Naive thymus-derived CD4-positive, alpha-beta T cell (primary cell): ENCODE results near the gene IQCN. TPM values are rescaled to one million over a fixed set of nuclear protein-coding genes. Genes with fewer than 3 reads are reported as not detected.

Experiments
- ATAC-seq: fragments of 150-1000 bp; cut with Tn5 transposase; 2 replicates; pipeline ENCODE4 v1.10.0; 2021; ENCODE audit warnings: mild to moderate bottlenecking, moderate library complexity
- CTCF ChIA-PET: fragments of 350-600 bp; sonication (Branson Sonifier 250); formaldehyde crosslinking; loops from one replicate; lab custom pipeline; 2021; ENCODE audit warnings: antibody characterized with exemption; lab: Charles Lee
- POLR2A ChIA-PET: fragments of 350-600 bp; sonication (Branson Sonifier 250); formaldehyde crosslinking; loops from one replicate; lab custom pipeline; 2021; ENCODE audit warnings: antibody characterized with exemption, inconsistent platforms; lab: Charles Lee
- DNase-seq, 9 donors: peaks; one replicate each; pipeline versions ENCODE4 v3.0.0 to v3.0.0-alpha.2; 2020 to 2022; ENCODE audit warnings: mixed read lengths in 1 of 9
- H3K27ac ChIP-seq: one replicate; pipeline ENCODE4 v1.7.0; 2013; ENCODE audit warnings: mild to moderate bottlenecking, low read depth, low read length, moderate library complexity
- H3K27me3 ChIP-seq, 2 donors: one replicate each; pipeline ENCODE4 v1.7.0; 2013; ENCODE audit warnings: low read length in 2 of 2, mild to moderate bottlenecking in 2 of 2, moderate library complexity in 2 of 2; ENCODE audit not compliant: control insufficient read depth in 2 of 2, insufficient read depth in 2 of 2
- H3K36me3 ChIP-seq, 3 experiments: 1 replicate in 2 of 3; 2 replicates in 1 of 3; pipeline ENCODE4 v1.7.0; 2013; ENCODE audit warnings: low read length in 3 of 3, mild to moderate bottlenecking in 3 of 3, moderate library complexity in 1 of 3; ENCODE audit not compliant: insufficient read depth in 3 of 3, control insufficient read depth in 2 of 3
- H3K4me1 ChIP-seq, 2 donors: one replicate each; pipeline ENCODE4 v1.7.0; 2013; ENCODE audit warnings: low read length in 2 of 2, mild to moderate bottlenecking in 2 of 2, moderate library complexity in 1 of 2; ENCODE audit not compliant: control insufficient read depth in 2 of 2, insufficient read depth in 2 of 2
- H3K4me3 ChIP-seq: 2 replicates; pipeline ENCODE4 v1.7.0; 2013; ENCODE audit warnings: mild to moderate bottlenecking, low read length
- H3K9me3 ChIP-seq, 3 experiments: 1 replicate in 2 of 3; 2 replicates in 1 of 3; pipeline ENCODE4 v1.7.0; 2013; ENCODE audit warnings: low read length in 3 of 3; ENCODE audit not compliant: control insufficient read depth in 2 of 3
- H3K27ac Mint-ChIP-seq, 9 donors: one replicate each; pipeline ENCODE4 v1.8.0; 2020 to 2022; ENCODE audit warnings: mixed read lengths in 9 of 9, mild to moderate bottlenecking in 8 of 9, moderate library complexity in 5 of 9, inconsistent platforms in 2 of 9
- H3K27me3 Mint-ChIP-seq, 5 donors: one replicate each; pipeline ENCODE4 v1.8.0; 2021 to 2022; ENCODE audit warnings: mixed read lengths in 5 of 5, mild to moderate bottlenecking in 1 of 5
- H3K36me3 Mint-ChIP-seq, 5 donors: one replicate each; pipeline ENCODE4 v1.8.0; 2020 to 2022; ENCODE audit warnings: mixed read lengths in 5 of 5, mild to moderate bottlenecking in 3 of 5, inconsistent platforms in 1 of 5
- H3K4me1 Mint-ChIP-seq, 7 donors: one replicate each; pipeline ENCODE4 v1.8.0; 2020 to 2022; ENCODE audit warnings: mixed read lengths in 7 of 7, mild to moderate bottlenecking in 3 of 7, inconsistent platforms in 1 of 7
- H3K4me3 Mint-ChIP-seq, 10 donors: one replicate each; pipeline ENCODE4 v1.8.0; 2020 to 2022; ENCODE audit warnings: mild to moderate bottlenecking in 10 of 10, mixed read lengths in 10 of 10, moderate library complexity in 6 of 10, inconsistent platforms in 2 of 10
- H3K9me3 Mint-ChIP-seq, 11 donors: one replicate each; pipeline ENCODE4 v1.8.0; 2020 to 2022; ENCODE audit warnings: mixed read lengths in 11 of 11, mild to moderate bottlenecking in 4 of 11, inconsistent platforms in 1 of 11, moderate library complexity in 1 of 11
- intact Hi-C, 2 donors: fragments of 100-400 bp; cut with micrococcal nuclease; formaldehyde crosslinking; loops; one replicate each; pipeline ENCODE4 v1.15.1; 2023
- polyA plus RNA-seq, 2 donors: library from polyadenylated mRNA; unstranded; fragments of 300-500 nt; fragmentation: Illumina TruSeq; gene quantifications; one replicate each; pipeline ENCODE4 v1.2.3, GENCODE V29; 2021
- total RNA-seq, 6 experiments: library from RNA in 5 of 6; stranded (reverse) in 5 of 6; gene quantifications; 1 replicate in 5 of 6; 2 replicates in 1 of 6; pipeline ENCODE4 v1.2.3 and lab custom pipeline; 2021 to 2026

Gene IQCN
- total and polyA plus RNA-seq, 7 experiments from 2014 or later, result 0.19 to 28.3 (median 6.5) TPM

DNA sequence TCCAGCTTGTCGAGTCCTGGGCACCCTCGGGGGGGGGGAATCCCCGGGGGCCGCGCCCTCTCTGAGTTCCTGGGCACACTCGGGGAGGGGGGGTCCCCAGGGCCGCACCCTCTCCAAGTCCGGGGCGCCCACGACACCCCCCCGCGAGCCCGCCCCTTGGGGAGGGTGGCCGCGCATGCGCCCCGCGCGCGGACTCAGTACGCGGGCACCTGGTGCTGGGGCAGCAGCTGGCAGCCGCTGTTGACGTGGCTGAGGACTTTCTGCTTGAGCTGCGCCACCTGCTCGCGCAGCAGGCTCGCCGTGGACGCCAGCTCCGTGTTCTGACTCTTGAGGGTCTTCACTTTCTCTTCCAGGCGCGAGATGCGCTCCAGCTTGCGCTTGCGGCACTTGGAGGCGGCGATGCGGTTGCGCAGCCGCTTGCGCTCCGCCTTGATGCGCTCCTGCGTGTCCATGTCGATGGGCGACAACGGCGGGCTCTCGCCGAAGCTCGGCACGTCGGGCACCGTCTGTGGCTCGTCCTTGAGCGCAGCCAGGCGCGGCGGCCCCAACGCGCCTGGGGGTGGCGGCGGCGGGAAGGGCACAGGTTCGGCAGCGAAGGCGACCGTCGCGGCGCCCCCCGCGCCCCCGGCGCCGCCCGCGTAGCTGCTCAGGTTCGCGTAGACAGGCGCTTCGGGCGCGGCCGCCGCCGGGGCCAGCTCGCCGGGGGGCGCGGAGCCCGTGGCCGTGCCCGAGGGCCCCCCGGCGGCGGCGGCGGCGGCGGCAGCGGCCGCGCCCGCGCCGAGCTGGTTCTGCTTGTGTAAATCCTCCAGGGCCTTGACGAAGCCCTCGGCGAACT, 6.2 kb upstream of the IQCN start:
- H3K9me3 ChIP-seq, result no peaks in the 10 kb centered on the region
- DNase-seq (peak; percentile 74 to 90 (median 85)), ATAC-seq (peak; percentile 2)
- peaks cover 0 to 35% (median 4%) of the 10 kb centered on the region in 3 experiments for H3K36me3 ChIP-seq
- Mint-ChIP-seq H3K27me3 (peaks cover 0 to 9% (median 0%) of the 10 kb centered on the region in 5 donors), H3K9me3 (peaks cover 0 to 37% (median 0%) of the 10 kb centered on the region in 11 donors), H3K36me3 (peaks cover 0 to 30% (median 8%) of the 10 kb centered on the region in 5 donors), H3K27ac (peak overlapping the region; percentile 96 to 99 (median 98)), H3K4me1 (peaks cover 26 to 52% (median 46%) of the 10 kb centered on the region in 7 donors), H3K4me3 (peak overlapping the region; percentile 91 to 99 (median 95))
- peak overlapping the region; percentile 91 for H3K4me3 ChIP-seq
- H3K27me3 ChIP-seq, result no peaks in the 10 kb centered on the region
- ChIA-PET CTCF (interaction anchor here (0.6 to 7.8 kb wide), 17 partner anchors 13 to 129 kb away, joined by 3 to 266 read pairs (median 7); partner anchors contain the start of genes LSM4 and PGPEP1), POLR2A (interaction anchor here (0.6 to 10.5 kb wide), 36 partner anchors 11 to 1588 kb away, joined by 3 to 757 read pairs (median 6); partner anchors contain the start of genes ARRDC2, IFI30, LSM4 and MPV17L2)
- peak overlapping the region; percentile 100 for H3K27ac ChIP-seq
- intact Hi-C loops, result loop anchor here (1.0 to 2.0 kb wide), 5 partner anchors 10 to 128 kb away; no protein-coding TSS in a partner anchor
- H3K4me1 ChIP-seq, result peaks cover 28 to 50% of the 10 kb centered on the region in 2 donors

DNA sequence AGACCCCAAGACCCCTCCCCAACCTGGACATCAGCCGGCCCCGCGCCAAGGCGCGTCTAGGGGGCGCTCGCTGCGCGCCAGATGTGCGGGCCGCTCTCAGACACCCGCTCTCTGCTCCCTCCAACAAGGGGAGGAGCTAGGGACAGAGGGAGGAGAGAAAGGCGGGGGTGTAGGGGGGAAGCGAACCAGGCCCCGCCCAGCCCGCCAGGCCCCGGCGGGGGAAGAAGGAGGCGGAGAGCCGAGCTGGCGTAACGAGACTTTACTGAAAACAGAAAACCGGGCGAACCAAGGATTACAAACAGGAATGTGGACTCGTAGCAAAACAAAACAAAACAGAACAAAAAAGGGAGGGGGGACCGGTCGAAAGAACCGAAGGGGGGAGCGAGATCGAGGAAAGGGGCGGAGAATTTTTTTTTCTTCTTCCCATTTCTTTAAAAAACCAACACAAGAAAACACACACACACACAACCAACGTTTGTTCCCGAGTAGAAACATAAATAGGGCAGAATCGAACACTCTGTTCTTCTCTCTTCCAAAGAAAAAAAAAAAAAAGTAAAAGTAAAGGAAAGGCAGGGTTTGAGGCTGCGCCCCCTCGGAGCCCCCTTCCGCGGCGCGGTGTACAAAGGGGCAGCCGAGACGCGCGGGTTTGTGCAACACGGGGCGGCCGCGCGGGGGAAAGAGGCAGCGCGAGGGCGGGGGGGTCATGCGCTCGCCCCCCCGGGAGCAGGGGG, 5.4 kb upstream of the IQCN start:
- Mint-ChIP-seq H3K27me3 (peaks cover 0 to 9% (median 0%) of the 10 kb centered on the region in 5 donors), H3K36me3 (peaks cover 0 to 26% (median 8%) of the 10 kb centered on the region in 5 donors), H3K4me3 (peak overlapping the region; percentile 91 to 99 (median 95)), H3K9me3 (peaks cover 0 to 44% (median 0%) of the 10 kb centered on the region in 11 donors), H3K4me1 (peaks cover 21 to 52% (median 46%) of the 10 kb centered on the region in 7 donors), H3K27ac (peak overlapping the region; percentile 96 to 99 (median 98))
- ATAC-seq (peak; percentile 31), DNase-seq (peak; percentile 80 to 98 (median 95))
- Histone ChIP-seq H3K4me1 (peaks cover 26 to 50% of the 10 kb centered on the region in 2 donors), H3K4me3 (peak overlapping the region; percentile 91), H3K36me3 (peaks cover 0 to 36% (median 7%) of the 10 kb centered on the region in 3 experiments), H3K27ac (peak overlapping the region; percentile 100), H3K9me3 (no peaks in the 10 kb centered on the region), H3K27me3 (no peaks in the 10 kb centered on the region)
- POLR2A ChIA-PET, result interaction anchor here (0.5 to 10.5 kb wide), 33 partner anchors 10 to 1588 kb away, joined by 3 to 757 read pairs (median 5); partner anchors contain the start of genes ARRDC2, IFI30, LSM4 and MPV17L2
- intact Hi-C loops, result loop anchor here (1.0 to 5.0 kb wide), 7 partner anchors 15 to 133 kb away; partner anchors contain the start of genes LSM4 (in 2 of the 2) and RAB3A (in 1 of the 2)
- CTCF ChIA-PET, result interaction anchor here (0.6 to 7.8 kb wide), 27 partner anchors 9 to 183 kb away, joined by 3 to 266 read pairs (median 5); partner anchors contain the start of genes LSM4 and PGPEP1

DNA sequence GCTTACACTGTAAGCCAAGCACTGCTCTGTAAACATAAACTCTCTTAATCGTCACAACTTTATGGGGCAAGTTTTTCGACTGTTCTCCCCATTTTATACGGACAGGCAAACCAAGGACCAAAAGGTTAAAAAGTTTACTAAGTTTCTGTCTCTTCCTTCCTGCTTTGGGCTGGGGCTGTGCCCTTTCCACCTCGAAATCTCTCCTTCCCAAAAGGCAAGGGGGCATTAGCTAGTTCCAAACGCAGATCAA, 4.9 kb upstream of the IQCN start:
- Histone ChIP-seq H3K27ac (peak overlapping the region; percentile 100), H3K4me3 (peak overlapping the region; percentile 91), H3K36me3 (peaks cover 0 to 36% (median 8%) of the 10 kb centered on the region in 3 experiments), H3K27me3 (no peaks in the 10 kb centered on the region), H3K4me1 (peaks cover 24 to 51% of the 10 kb centered on the region in 2 donors), H3K9me3 (no peaks in the 10 kb centered on the region)
- Mint-ChIP-seq H3K27me3 (peaks cover 0 to 9% (median 0%) of the 10 kb centered on the region in 5 donors), H3K4me3 (peak overlapping the region; percentile 91 to 99 (median 95)), H3K9me3 (peaks cover 0 to 49% (median 0%) of the 10 kb centered on the region in 11 donors), H3K27ac (peak overlapping the region; percentile 96 to 99 (median 98)), H3K36me3 (peaks cover 0 to 29% (median 8%) of the 10 kb centered on the region in 5 donors), H3K4me1 (peaks cover 23 to 52% (median 47%) of the 10 kb centered on the region in 7 donors)
- ATAC-seq (no peak), DNase-seq (no peak)
- intact Hi-C loops, result loop anchor here (1.0 to 5.0 kb wide), 5 partner anchors 44 to 133 kb away; partner anchors contain the start of genes LSM4 (in 2 of the 2) and RAB3A (in 1 of the 2)
- ChIA-PET POLR2A (interaction anchor here (0.5 to 10.5 kb wide), 22 partner anchors 10 to 310 kb away, joined by 3 to 757 read pairs (median 10); partner anchors contain the start of genes ARRDC2, IFI30, LSM4 and MPV17L2), CTCF (interaction anchor here (0.7 to 7.8 kb wide), 23 partner anchors 9 to 160 kb away, joined by 3 to 266 read pairs (median 6); partner anchors contain the start of gene LSM4)

- peak overlapping the region; percentile 91 for H3K4me3 ChIP-seq
- H3K4me3 Mint-ChIP-seq, result peak overlapping the region; percentile 91 to 99 (median 95)
- peaks cover 0 to 36% (median 8%) of the 10 kb centered on the region in 3 experiments for H3K36me3 ChIP-seq
- no peaks in the 10 kb centered on the region for H3K27me3 ChIP-seq
- DNase-seq (peak in 8 of 9 donors; percentile 53 to 75 (median 68)), ATAC-seq (no peak)
- no peaks in the 10 kb centered on the region for H3K9me3 ChIP-seq
- peaks cover 0 to 9% (median 0%) of the 10 kb centered on the region in 5 donors for H3K27me3 Mint-ChIP-seq
- POLR2A ChIA-PET, result interaction anchor here (0.5 to 10.5 kb wide), 21 partner anchors 9 to 310 kb away, joined by 3 to 757 read pairs (median 12); partner anchors contain the start of genes ARRDC2, IFI30, LSM4 and MPV17L2
- peak overlapping the region; percentile 96 to 99 (median 98) for H3K27ac Mint-ChIP-seq
- CTCF ChIA-PET, result interaction anchor here (0.8 to 7.8 kb wide), 21 partner anchors 8 to 435 kb away, joined by 3 to 266 read pairs (median 6); partner anchors contain the start of gene LSM4
- H3K4me1 ChIP-seq, result peaks cover 24 to 55% of the 10 kb centered on the region in 2 donors
- H3K36me3 Mint-ChIP-seq, result peaks cover 0 to 29% (median 8%) of the 10 kb centered on the region in 5 donors
- H3K9me3 Mint-ChIP-seq, result peaks cover 0 to 52% (median 0%) of the 10 kb centered on the region in 11 donors
- peak overlapping the region; percentile 100 for H3K27ac ChIP-seq
- peaks cover 25 to 55% (median 48%) of the 10 kb centered on the region in 7 donors for H3K4me1 Mint-ChIP-seq
- intact Hi-C loops, result loop anchor here (1.0 to 5.0 kb wide), 5 partner anchors 45 to 134 kb away; partner anchors contain the start of genes LSM4 (in 2 of the 2) and RAB3A (in 1 of the 2)
Measured at GRCh38 chr19:18278521-18279265, 4.4 kb upstream of the IQCN start.

- peaks cover 13 to 46% of the 10 kb centered on the region in 2 donors for H3K4me1 ChIP-seq
- ATAC-seq (peak; percentile 29), DNase-seq (peak in 5 of 9 donors; percentile 34 to 57 (median 54))
- H3K27ac ChIP-seq, result no peak overlapping the region
- Mint-ChIP-seq H3K9me3 (peaks cover 0 to 69% (median 0%) of the 10 kb centered on the region in 11 donors), H3K4me1 (peaks cover 20 to 51% (median 35%) of the 10 kb centered on the region in 7 donors), H3K27me3 (peaks cover 0 to 6% (median 0%) of the 10 kb centered on the region in 5 donors), H3K4me3 (peak overlapping the region in 8 of 10 donors; percentile 10 to 66 (median 56)), H3K36me3 (peaks cover 0 to 23% (median 8%) of the 10 kb centered on the region in 5 donors), H3K27ac (peak overlapping the region in 7 of 9 donors; percentile 43 to 87 (median 81))
- no peaks in the 10 kb centered on the region for H3K27me3 ChIP-seq
- POLR2A ChIA-PET, result interaction anchor here (0.9 to 10.5 kb wide), 3 partner anchors 30 to 49 kb away, joined by 3 to 757 read pairs (median 4); partner anchors contain the start of gene LSM4
- no peaks in the 10 kb centered on the region for H3K9me3 ChIP-seq
- no peak overlapping the region for H3K4me3 ChIP-seq
- peaks cover 0 to 25% (median 8%) of the 10 kb centered on the region in 3 experiments for H3K36me3 ChIP-seq
- CTCF ChIA-PET, result interaction anchor here (1.0 to 7.8 kb wide), 3 partner anchors 16 to 72 kb away, joined by 3 to 266 read pairs (median 3); no protein-coding TSS in a partner anchor
- intact Hi-C loops, result loop anchor here (5.0 kb wide), 1 partner anchor 137 kb away; no protein-coding TSS in a partner anchor
Measured at GRCh38 chr19:18274781-18275356, 617 bp upstream of the IQCN start.
